GM23338 (cell line): ENCODE data around the gene CCBE1. TPM values are rescaled to one million over a fixed set of nuclear protein-coding genes. Genes with fewer than 3 reads are reported as not detected.

Experiments
- ATAC-seq: fragments of 200-7000 bp; cut with Tn5 transposase; 3 replicates; pipeline ENCODE4 v1.9.1; 2020
- DNase-seq: peaks from one replicate; pipeline ENCODE4 v3.0.0-alpha.2; 2015; ENCODE audit warnings: low spot score
- H2AFZ ChIP-seq: fragments of 200-600 bp; sonication (generic); 2 replicates; pipeline ENCODE4 v1.8.0; 2016; ENCODE audit warnings: antibody characterized with exemption, mild to moderate bottlenecking, moderate library complexity
- H3F3A ChIP-seq: fragments of 200-600 bp; sonication (generic); replicated peaks from 2 replicates; pipeline ENCODE4 v1.8.0; 2017; ENCODE audit warnings: antibody characterized with exemption, mixed run types, low read depth
- H3K27ac ChIP-seq: fragments of 200-600 bp; sonication (generic); 2 replicates; pipeline ENCODE4 v1.6.1; 2016; ENCODE audit warnings: low read depth
- H3K27me3 ChIP-seq: fragments of 200-600 bp; sonication (generic); 2 replicates; pipeline ENCODE4 v1.8.0; 2016; ENCODE audit warnings: mild to moderate bottlenecking, mixed run types, moderate library complexity; ENCODE audit not compliant: insufficient read depth
- H3K36me3 ChIP-seq: fragments of 200-600 bp; sonication (generic); 2 replicates; pipeline ENCODE4 v1.8.0; 2016; ENCODE audit warnings: mild to moderate bottlenecking; ENCODE audit not compliant: insufficient read depth
- H3K4me1 ChIP-seq: fragments of 200-600 bp; sonication (generic); 2 replicates; pipeline ENCODE4 v1.8.0; 2016; ENCODE audit warnings: mild to moderate bottlenecking, moderate library complexity; ENCODE audit not compliant: insufficient read depth
- H3K4me2 ChIP-seq: fragments of 200-600 bp; sonication (generic); 2 replicates; pipeline ENCODE4 v1.7.1; 2017; ENCODE audit warnings: mixed run types
- H3K4me3 ChIP-seq: fragments of 200-600 bp; sonication (generic); 2 replicates; pipeline ENCODE4 v1.6.1; 2016; ENCODE audit warnings: mixed run types
- H3K79me2 ChIP-seq: fragments of 200-600 bp; sonication (generic); replicated peaks from 2 replicates; pipeline ENCODE4 v1.8.0; 2017; ENCODE audit warnings: mild to moderate bottlenecking; ENCODE audit not compliant: insufficient read depth
- H3K9me2 ChIP-seq: fragments of 200-600 bp; sonication (generic); 2 replicates; pipeline ENCODE4 v1.8.0; 2017; ENCODE audit not compliant: insufficient read depth
- H4K20me1 ChIP-seq: fragments of 200-600 bp; sonication (generic); replicated peaks from 2 replicates; pipeline ENCODE4 v1.8.0; 2017; ENCODE audit warnings: mild to moderate bottlenecking; ENCODE audit not compliant: insufficient read depth
- H3K27ac Mint-ChIP-seq: 2 replicates; pipeline ENCODE4 v1.8.0; 2020; ENCODE audit warnings: inconsistent platforms, mild to moderate bottlenecking, moderate library complexity, mixed read lengths
- H3K27me3 Mint-ChIP-seq: 3 replicates; pipeline ENCODE4 v1.8.0; 2022; ENCODE audit warnings: low read depth, mild to moderate bottlenecking, moderate library complexity, mixed read lengths, inconsistent platforms; ENCODE audit not compliant: insufficient read depth, poor library complexity
- H3K36me3 Mint-ChIP-seq: 3 replicates; pipeline ENCODE4 v1.8.0; 2021; ENCODE audit warnings: low read depth, mild to moderate bottlenecking, inconsistent platforms, moderate library complexity, mixed read lengths
- H3K4me1 Mint-ChIP-seq: 3 replicates; pipeline ENCODE4 v1.8.0; 2020; ENCODE audit warnings: mild to moderate bottlenecking, inconsistent platforms, mixed read lengths
- H3K4me3 Mint-ChIP-seq: 3 replicates; pipeline ENCODE4 v1.8.0; 2021; ENCODE audit warnings: moderate library complexity, mild to moderate bottlenecking, inconsistent platforms, mixed read lengths
- H3K9me3 Mint-ChIP-seq: 3 replicates; pipeline ENCODE4 v1.8.0; 2020; ENCODE audit warnings: moderate library complexity, mild to moderate bottlenecking, inconsistent platforms, mixed read lengths
- CREB1 ChIP-seq: fragments of 250-450 bp; sonication (Bioruptor Pico); IDR thresholded peaks from 2 replicates; pipeline ENCODE4 v1.5.0; 2020; ENCODE audit warnings: low read depth, mild to moderate bottlenecking, moderate library complexity
- EZH2 ChIP-seq: fragments of 200-600 bp; sonication (generic); IDR thresholded peaks from one replicate; pipeline ENCODE4 v1.8.0; 2017; ENCODE audit warnings: antibody characterized with exemption, mild to moderate bottlenecking, low read depth; ENCODE audit not compliant: unreplicated experiment
- EZH2phosphoT487 ChIP-seq: fragments of 200-600 bp; sonication (generic); IDR thresholded peaks from one replicate; pipeline ENCODE4 v1.8.1; 2018; ENCODE audit warnings: antibody characterized with exemption; ENCODE audit not compliant: unreplicated experiment
- JUNB ChIP-seq: IDR thresholded peaks from one replicate; pipeline ENCODE4 v1.6.1; 2016; ENCODE audit warnings: antibody characterized with exemption; ENCODE audit not compliant: unreplicated experiment
- POLR2AphosphoS5 ChIP-seq: IDR thresholded peaks from 2 replicates; pipeline ENCODE4 v1.6.1; 2016; ENCODE audit warnings: antibody characterized with exemption, low read depth
- ZNF114 ChIP-seq: fragments of 250-450 bp; sonication (Bioruptor Pico); IDR thresholded peaks from 2 replicates; pipeline ENCODE4 v1.5.0; 2020; ENCODE audit warnings: mild to moderate bottlenecking, moderate library complexity
- polyA plus RNA-seq: library from polyadenylated mRNA; unstranded; fragments of >200 nt; fragmentation: Nextera tagmentation; extraction: Ambion mirVana; gene quantifications from 2 replicates; pipeline ENCODE4 v1.2.1, GENCODE V29; 2016
- total RNA-seq: library from RNA; depleted of rRNA; stranded (reverse); fragments of >200 nt; shearing (Covaris generic); gene quantifications from 2 replicates; pipeline ENCODE4 v1.2.3, GENCODE V29; 2014
- TF ChIP-seq, protein P1 (sequence below): IDR thresholded peaks from one replicate; pipeline ENCODE4 v1.6.1; 2018; ENCODE audit warnings: antibody characterized with exemption; ENCODE audit not compliant: unreplicated experiment
- TF ChIP-seq, protein P2 (sequence below): IDR thresholded peaks from 2 replicates; pipeline ENCODE4 v1.6.1; 2016; ENCODE audit warnings: antibody characterized with exemption
- TF ChIP-seq, protein P3 (sequence below), 2 experiments: fragments of 200-600 bp in 1 of 2; sonication (generic) in 1 of 2; conservative IDR thresholded peaks; 2 replicates each; pipeline versions ENCODE4 v1.5.1 to v1.6.1; 2016 to 2017; ENCODE audit warnings: antibody characterized with exemption in 2 of 2, low read depth in 2 of 2, mild to moderate bottlenecking in 2 of 2, moderate library complexity in 1 of 2

CCBE1 gene
- total and polyA plus RNA-seq, 2 experiments from 2014 or later: 2.1 to 2.6 TPM

- TF ChIP-seq, protein P1, sequence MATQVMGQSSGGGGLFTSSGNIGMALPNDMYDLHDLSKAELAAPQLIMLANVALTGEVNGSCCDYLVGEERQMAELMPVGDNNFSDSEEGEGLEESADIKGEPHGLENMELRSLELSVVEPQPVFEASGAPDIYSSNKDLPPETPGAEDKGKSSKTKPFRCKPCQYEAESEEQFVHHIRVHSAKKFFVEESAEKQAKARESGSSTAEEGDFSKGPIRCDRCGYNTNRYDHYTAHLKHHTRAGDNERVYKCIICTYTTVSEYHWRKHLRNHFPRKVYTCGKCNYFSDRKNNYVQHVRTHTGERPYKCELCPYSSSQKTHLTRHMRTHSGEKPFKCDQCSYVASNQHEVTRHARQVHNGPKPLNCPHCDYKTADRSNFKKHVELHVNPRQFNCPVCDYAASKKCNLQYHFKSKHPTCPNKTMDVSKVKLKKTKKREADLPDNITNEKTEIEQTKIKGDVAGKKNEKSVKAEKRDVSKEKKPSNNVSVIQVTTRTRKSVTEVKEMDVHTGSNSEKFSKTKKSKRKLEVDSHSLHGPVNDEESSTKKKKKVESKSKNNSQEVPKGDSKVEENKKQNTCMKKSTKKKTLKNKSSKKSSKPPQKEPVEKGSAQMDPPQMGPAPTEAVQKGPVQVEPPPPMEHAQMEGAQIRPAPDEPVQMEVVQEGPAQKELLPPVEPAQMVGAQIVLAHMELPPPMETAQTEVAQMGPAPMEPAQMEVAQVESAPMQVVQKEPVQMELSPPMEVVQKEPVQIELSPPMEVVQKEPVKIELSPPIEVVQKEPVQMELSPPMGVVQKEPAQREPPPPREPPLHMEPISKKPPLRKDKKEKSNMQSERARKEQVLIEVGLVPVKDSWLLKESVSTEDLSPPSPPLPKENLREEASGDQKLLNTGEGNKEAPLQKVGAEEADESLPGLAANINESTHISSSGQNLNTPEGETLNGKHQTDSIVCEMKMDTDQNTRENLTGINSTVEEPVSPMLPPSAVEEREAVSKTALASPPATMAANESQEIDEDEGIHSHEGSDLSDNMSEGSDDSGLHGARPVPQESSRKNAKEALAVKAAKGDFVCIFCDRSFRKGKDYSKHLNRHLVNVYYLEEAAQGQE: no peak
- TF ChIP-seq EZH2 (no peak), CREB1 (CRISPR knock-in tag) (no peak)
- TF ChIP-seq, protein P2, sequence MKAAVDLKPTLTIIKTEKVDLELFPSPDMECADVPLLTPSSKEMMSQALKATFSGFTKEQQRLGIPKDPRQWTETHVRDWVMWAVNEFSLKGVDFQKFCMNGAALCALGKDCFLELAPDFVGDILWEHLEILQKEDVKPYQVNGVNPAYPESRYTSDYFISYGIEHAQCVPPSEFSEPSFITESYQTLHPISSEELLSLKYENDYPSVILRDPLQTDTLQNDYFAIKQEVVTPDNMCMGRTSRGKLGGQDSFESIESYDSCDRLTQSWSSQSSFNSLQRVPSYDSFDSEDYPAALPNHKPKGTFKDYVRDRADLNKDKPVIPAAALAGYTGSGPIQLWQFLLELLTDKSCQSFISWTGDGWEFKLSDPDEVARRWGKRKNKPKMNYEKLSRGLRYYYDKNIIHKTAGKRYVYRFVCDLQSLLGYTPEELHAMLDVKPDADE: no peak
- TF ChIP-seq, protein P3, sequence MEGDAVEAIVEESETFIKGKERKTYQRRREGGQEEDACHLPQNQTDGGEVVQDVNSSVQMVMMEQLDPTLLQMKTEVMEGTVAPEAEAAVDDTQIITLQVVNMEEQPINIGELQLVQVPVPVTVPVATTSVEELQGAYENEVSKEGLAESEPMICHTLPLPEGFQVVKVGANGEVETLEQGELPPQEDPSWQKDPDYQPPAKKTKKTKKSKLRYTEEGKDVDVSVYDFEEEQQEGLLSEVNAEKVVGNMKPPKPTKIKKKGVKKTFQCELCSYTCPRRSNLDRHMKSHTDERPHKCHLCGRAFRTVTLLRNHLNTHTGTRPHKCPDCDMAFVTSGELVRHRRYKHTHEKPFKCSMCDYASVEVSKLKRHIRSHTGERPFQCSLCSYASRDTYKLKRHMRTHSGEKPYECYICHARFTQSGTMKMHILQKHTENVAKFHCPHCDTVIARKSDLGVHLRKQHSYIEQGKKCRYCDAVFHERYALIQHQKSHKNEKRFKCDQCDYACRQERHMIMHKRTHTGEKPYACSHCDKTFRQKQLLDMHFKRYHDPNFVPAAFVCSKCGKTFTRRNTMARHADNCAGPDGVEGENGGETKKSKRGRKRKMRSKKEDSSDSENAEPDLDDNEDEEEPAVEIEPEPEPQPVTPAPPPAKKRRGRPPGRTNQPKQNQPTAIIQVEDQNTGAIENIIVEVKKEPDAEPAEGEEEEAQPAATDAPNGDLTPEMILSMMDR (conservative IDR thresholded peaks at IDR 0.05; ENCODE audit: low read depth in 2 of 2): no peak
Measured at GRCh38 chr18:59606193-59607077, 90.8 kb downstream of the CCBE1 start (continued).

DNA sequence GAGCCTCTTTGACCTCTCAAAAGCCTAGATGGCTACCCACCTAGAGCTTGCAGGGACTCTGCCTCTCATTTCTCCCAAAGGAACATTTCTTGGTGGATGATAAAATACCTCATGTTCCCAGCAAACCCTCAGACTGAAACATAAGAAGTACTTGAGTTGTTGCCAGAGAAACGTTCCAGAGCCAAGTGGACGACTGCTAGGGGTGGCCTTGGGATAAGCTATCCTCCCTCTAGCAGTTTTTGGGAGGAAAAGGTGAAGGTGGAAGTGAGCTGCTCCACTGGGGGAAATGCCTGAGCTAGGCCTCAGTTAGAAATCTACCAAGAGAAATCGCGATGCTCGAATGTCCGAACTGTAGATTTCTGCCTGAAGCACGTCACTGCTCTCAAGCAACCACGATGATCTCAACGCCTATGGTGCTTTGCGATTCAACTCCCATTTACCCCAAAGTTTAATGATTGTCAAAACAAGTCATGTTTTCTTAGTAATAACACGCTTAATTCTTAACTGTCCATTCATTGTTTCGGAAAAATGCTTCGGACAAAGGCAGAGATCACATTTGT lies 91.5 kb downstream of the CCBE1 start:
- Histone ChIP-seq H3K27me3 (no peaks in the 10 kb centered on the region), H3F3A (no peaks in the 10 kb centered on the region), H3K4me3 (no peak overlapping the region), H2AFZ (no peak overlapping the region), H3K4me2 (no peak overlapping the region), H3K79me2 (no peaks in the 10 kb centered on the region), H3K9me2 (peaks cover 10% of the 10 kb centered on the region; the same call in 1 of the 2 replicates), H3K4me1 (no peaks in the 10 kb centered on the region), H3K36me3 (no peaks in the 10 kb centered on the region), H3K27ac (no peak overlapping the region), H4K20me1 (no peaks in the 10 kb centered on the region)
- Mint-ChIP-seq H3K9me3 (no peaks in the 10 kb centered on the region), H3K36me3 (no peaks in the 10 kb centered on the region), H3K27ac (no peak overlapping the region), H3K4me3 (no peak overlapping the region), H3K27me3 (peaks cover 5% of the 10 kb centered on the region), H3K4me1 (no peaks in the 10 kb centered on the region)
- ATAC-seq: no peak
- DNase-seq: no peak
- TF ChIP-seq, protein P2: no peak
- TF ChIP-seq JUNB: no peak
- no peak for TF ChIP-seq ZNF114 (CRISPR knock-in tag)
- TF ChIP-seq, protein P3 (conservative IDR thresholded peaks at IDR 0.05; ENCODE audit: low read depth in 2 of 2): no peak
- TF ChIP-seq, protein P1: no peak
- TF ChIP-seq EZH2phosphoT487: no peak
- no peak for TF ChIP-seq POLR2AphosphoS5
